ENCODE measurements around the gene COTL1.

The COTL1 gene

DNA sequence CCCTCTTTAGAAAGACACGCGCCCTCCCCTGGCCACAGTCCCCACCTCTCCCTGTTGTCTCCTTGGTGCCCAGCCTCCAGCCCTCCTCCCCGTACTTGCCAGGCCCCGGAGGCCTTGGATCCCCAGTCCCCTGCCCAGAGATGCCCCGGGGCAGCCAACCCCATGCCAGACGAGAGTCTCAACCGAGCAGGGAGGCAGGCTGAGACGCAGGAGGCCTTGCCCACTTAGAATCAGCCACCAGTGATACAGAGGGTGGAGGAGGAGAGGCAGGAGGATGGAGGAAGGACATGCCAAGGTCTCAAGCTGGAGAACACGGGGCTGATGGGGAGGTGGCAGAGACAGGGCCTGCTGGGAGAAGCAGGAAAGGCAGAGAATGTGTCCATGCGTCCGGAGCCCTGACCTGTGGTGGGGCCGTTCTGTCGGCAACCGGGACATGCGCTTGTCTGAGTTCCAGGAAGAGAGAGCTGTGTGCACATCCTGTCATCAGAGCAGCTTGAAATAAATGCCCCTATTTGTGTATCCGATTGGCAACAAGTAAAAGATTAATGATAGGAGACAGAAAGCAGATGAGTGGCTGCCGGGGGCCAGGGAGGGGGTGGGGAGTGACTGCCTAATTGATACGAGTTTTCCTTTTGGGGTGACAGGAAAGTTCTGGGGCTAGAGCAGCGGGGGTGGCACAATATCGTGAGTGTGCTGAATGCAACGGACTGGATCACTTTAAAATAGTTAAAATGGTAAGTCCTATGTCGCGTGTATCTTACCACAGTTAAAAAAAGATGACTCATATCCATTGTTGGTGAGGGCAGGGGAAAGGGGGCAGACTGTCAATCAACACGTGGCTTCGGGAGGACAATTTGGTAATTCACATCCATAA lies 68.7 kb downstream of the COTL1 start:
- TF ChIP-seq, protein P1, sequence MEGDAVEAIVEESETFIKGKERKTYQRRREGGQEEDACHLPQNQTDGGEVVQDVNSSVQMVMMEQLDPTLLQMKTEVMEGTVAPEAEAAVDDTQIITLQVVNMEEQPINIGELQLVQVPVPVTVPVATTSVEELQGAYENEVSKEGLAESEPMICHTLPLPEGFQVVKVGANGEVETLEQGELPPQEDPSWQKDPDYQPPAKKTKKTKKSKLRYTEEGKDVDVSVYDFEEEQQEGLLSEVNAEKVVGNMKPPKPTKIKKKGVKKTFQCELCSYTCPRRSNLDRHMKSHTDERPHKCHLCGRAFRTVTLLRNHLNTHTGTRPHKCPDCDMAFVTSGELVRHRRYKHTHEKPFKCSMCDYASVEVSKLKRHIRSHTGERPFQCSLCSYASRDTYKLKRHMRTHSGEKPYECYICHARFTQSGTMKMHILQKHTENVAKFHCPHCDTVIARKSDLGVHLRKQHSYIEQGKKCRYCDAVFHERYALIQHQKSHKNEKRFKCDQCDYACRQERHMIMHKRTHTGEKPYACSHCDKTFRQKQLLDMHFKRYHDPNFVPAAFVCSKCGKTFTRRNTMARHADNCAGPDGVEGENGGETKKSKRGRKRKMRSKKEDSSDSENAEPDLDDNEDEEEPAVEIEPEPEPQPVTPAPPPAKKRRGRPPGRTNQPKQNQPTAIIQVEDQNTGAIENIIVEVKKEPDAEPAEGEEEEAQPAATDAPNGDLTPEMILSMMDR (IDR thresholded peaks at IDR 0.05; ENCODE audit: extremely low read depth, missing control alignments) = no peak
- no peak for DNase-seq (ENCODE audit: low spot score)

GRCh38 chr16:84548508-84548907 lies 69.4 kb downstream of the COTL1 start:
- DNase-seq (ENCODE audit: low spot score) = no peak
- TF ChIP-seq, protein P1 (IDR thresholded peaks at IDR 0.05; ENCODE audit: extremely low read depth, missing control alignments) = no peak

DNA sequence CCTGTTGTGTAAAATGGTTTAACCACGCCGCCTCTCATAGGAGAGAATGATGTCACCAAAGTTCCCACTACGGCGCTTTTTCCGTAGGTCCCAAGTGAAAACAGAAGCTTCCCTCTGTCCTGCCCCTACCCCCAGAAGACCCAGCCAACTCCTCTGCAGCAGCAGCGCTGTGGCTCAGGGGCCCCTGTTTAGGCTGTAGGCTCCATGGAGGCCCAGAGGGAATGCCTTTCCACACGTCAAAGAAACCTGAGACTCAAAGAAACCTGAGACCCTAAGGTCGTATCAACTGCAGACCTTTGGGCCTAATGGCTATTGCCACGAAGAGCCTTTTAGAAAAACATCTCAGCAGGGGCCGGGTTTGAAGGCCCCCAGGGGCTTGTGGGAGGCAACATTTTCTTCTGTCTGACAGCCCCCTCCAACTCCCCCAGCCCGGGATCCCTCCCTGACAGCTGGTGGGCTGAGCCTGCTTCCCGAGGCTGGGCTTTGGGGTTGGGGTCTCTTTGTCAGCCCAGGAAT lies 70.3 kb downstream of the COTL1 start:
- DNase-seq (ENCODE audit: low spot score) = no peak
- TF ChIP-seq, protein P1 (IDR thresholded peaks at IDR 0.05; ENCODE audit: extremely low read depth, missing control alignments) = no peak

GRCh38 chr16:84546669-84547545 lies 71.0 kb downstream of the COTL1 start:
- no peak for DNase-seq (ENCODE audit: low spot score)
- TF ChIP-seq, protein P1 (IDR thresholded peaks at IDR 0.05; ENCODE audit: extremely low read depth, missing control alignments) = no peak

DNA sequence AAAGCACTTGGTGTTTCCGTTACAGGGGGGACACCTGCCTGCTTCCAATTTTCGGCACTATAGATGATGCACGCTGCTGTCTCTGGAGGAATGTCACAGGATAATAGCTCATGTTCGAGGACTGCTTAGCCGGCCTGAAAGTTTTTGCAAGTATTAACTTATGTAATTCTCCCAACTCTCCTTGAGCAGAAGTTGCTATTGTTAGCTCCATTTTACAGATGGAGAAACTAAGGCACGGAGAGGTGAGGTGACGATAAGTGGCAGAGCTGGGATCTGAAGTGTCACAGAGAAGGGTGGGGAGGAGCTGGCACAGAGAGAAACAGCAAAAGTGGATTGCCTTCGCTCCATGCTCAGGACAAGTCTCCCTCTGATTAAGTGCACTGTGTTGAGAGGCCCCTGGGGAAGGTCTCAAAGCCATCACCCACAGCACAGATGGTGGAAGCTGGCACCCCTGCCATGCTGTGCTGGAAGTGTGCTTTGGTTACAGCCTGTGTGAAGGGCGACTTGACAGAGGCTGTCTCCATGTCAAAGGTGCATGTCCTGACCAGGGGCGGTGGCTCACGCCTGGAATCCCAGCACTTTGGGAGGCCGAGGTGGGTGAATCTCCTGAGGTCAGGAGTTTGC lies 72.7 kb downstream of the COTL1 start:
- DNase-seq (ENCODE audit: low spot score) = no peak
- TF ChIP-seq, protein P1 (IDR thresholded peaks at IDR 0.05; ENCODE audit: extremely low read depth, missing control alignments) = no peak

DNA sequence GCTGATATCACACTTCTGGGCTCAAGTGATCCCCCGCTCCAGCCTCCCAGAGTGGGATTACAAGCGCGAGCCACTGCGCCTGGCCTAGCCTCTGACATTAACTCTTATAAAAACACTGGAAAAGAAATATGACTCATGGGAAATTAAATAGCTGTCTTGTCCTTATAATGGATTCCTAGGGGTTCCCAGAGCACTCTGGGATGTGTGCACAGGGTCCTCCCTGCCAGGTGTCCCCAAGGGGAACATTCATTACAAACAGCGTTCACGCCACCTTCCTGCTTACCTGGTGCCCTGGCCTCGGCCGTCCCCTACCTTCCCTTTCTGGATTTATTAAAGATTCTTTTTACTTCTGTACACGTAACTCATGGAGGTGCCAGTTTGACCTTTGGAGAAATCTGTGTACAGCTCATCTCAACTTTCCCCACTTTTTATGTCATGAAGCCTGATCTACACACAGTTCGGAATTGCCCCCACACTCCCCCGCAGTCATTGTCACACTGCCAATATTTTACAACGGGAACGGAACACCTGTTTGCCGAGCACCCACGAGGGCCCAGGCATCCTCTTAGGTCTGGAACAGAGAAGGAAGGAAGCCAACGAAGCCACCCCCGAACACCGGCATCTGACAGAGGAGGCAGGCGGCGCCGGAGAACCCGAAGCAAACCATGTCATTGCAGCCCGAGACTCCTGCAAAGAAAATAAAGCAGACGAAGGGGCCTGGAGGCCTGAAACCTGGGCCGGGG lies 73.7 kb downstream of the COTL1 start:
- TF ChIP-seq, protein P1 (IDR thresholded peaks at IDR 0.05; ENCODE audit: extremely low read depth, missing control alignments) = no peak
- no peak for DNase-seq (ENCODE audit: low spot score)
